ENCODE results near the gene PEAK3. TPM values are rescaled to one million over a fixed set of nuclear protein-coding genes. Genes with fewer than 3 reads are reported as not detected.

Gene PEAK3
- total and polyA plus RNA-seq, 5 donors from 2014 or later: 0.10 to 0.32 (median 0.15) TPM; not detected in 1

DNA sequence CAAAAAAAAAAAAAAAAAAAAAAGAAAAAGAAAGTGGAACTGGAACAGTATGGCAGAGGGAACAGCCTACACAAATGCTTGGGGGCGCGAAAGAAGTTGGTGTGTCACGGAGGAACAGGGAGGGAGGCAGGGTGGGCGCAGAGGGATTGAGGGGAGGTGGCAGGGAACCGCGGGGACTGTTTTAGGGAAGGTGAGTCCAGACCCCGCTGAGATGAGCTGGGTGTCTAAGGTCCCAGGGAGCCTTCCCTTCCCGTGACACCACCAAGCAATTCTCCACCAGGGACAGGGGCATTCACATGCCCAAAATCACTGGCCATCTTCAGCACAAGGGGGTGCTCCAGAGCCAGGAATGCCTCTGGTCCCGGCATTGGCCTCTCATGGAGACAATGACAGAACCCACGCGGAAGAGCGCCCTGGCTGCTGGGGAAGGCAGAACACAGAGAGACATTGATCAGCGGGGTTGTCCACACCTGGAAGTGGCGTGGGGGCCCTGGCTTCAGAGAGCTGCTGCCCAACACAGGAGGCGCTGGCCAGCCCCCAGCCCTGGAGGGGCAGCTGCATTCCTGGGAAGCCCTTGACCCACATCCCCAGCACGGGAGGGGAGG is 6.9 kb downstream of the PEAK3 start:
- Histone ChIP-seq H3K4me3 (ENCODE audit: low read depth, low read length) (no peak overlapping the region), H3K9me3 (ENCODE audit: control insufficient read depth in 2 of 2, low read length in 2 of 2) (no peaks in the 10 kb centered on the region), H3K36me3 (ENCODE audit: control insufficient read depth, insufficient read depth, low read length) (no peaks in the 10 kb centered on the region), H3K27ac (ENCODE audit: insufficient read depth, low read length, poor library complexity, severe bottlenecking) (peak overlapping the region; percentile 23), H3K27me3 (ENCODE audit: control insufficient read depth, insufficient read depth, low read length) (no peaks in the 10 kb centered on the region), H3K4me1 (ENCODE audit: control insufficient read depth, insufficient read depth, low read length, poor library complexity, severe bottlenecking) (peaks cover 37% of the 10 kb centered on the region)
- Mint-ChIP-seq H3K36me3 (peaks cover 20% of the 10 kb centered on the region), H3K27me3 (peaks cover 7% of the 10 kb centered on the region), H3K4me1 (peaks cover 5 to 41% (median 20%) of the 10 kb centered on the region in 4 donors), H3K27ac (peak overlapping the region; percentile 62 to 69 (median 63)), H3K9me3 (peaks cover 0 to 3% (median 0%) of the 10 kb centered on the region in 7 donors), H3K4me3 (peak overlapping the region; percentile 36 to 99 (median 77))
- DNase-seq (peak in 2 of 3 donors; percentile 60 to 66), ATAC-seq (ENCODE audit: low read depth in 2 of 2) (no peak)

DNA sequence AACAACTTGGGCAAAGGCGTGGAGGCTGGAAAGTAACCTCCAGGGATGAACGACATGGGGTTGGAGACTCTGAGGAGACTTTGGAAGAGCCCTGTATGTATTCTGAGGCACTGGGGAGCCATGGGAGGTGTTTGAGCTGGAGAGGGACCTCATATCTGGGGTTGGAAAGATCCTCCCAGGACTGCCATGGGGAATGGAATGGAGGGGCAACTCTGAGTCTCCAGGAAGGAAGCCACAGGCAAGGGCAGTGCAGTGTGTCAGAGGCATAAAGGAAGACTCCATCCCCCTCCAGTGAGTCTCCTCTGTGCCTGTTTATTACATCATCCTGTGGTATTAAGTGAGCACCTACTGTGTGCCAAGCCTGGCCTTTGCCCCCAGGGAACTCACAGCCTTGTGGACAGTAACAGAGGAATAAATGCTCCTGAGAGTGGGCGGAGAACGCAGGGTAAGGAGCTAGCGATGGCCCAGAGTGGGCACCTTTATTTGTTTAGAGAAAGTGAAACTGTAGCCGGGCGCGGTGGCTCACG is 7.7 kb downstream of the PEAK3 start:
- H3K27me3 Mint-ChIP-seq: peaks cover 10% of the 10 kb centered on the region
- Histone ChIP-seq H3K27me3 (ENCODE audit: control insufficient read depth, insufficient read depth, low read length) (no peaks in the 10 kb centered on the region), H3K9me3 (ENCODE audit: control insufficient read depth in 2 of 2, low read length in 2 of 2) (no peaks in the 10 kb centered on the region), H3K4me3 (ENCODE audit: low read depth, low read length) (no peak overlapping the region), H3K36me3 (ENCODE audit: control insufficient read depth, insufficient read depth, low read length) (no peaks in the 10 kb centered on the region), H3K27ac (ENCODE audit: insufficient read depth, low read length, poor library complexity, severe bottlenecking) (peak overlapping the region; percentile 87), H3K4me1 (ENCODE audit: control insufficient read depth, insufficient read depth, low read length, poor library complexity, severe bottlenecking) (peaks cover 37% of the 10 kb centered on the region)
- ATAC-seq (ENCODE audit: low read depth in 2 of 2) (no peak), DNase-seq (no peak)
- peaks cover 0 to 3% (median 0%) of the 10 kb centered on the region in 7 donors for H3K9me3 Mint-ChIP-seq
- H3K4me1 Mint-ChIP-seq: peaks cover 5 to 41% (median 20%) of the 10 kb centered on the region in 4 donors
- H3K36me3 Mint-ChIP-seq: peaks cover 20% of the 10 kb centered on the region
- peak overlapping the region in 2 of 3 donors; percentile 73 to 87 for H3K27ac Mint-ChIP-seq
- H3K4me3 Mint-ChIP-seq: peak overlapping the region; percentile 63 to 99 (median 74)

DNA sequence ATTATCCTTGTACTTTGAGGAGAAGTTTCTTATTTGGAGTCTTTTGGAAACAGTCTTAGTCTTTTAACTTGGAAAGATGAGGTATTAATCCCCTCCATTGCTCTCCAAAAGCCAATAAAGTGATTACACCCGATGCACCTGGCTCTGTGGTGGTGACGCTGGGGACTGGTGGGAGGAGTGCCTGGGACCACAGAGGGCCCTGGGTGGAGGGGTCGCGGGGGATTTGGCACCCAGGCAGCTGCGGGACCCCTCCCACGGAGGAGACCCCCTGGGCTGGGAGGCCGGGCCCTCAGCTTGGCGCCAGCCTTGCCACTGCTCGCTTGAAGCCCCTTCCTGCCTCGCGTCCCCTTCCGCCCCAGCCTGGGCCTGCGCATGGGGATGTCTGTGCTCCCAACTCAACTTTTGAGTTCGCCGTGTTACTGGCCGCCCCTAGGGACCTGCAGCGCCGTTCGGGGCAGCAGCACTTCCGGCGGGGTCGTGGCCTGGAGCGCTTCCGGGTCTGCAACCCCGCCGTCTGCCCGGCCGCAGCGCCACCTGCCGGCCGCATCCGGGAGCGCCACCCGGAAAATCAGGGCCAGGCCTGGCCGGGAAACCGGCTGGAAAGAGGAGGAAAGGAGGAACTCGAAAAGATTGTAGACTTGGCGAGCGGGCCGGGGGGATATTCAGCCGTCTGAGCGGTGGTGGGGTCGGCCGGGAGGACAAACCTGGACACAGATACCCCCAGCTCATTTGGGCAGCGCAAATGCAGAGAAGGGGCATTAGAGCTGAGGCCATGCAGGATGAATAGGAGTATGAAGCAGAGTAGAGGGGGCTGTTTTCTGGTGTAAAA is 8.4 kb downstream of the PEAK3 start:
- Mint-ChIP-seq H3K27me3 (peaks cover 11% of the 10 kb centered on the region), H3K36me3 (peaks cover 20% of the 10 kb centered on the region), H3K27ac (peak overlapping the region in 2 of 3 donors; percentile 73 to 95), H3K4me1 (peaks cover 6 to 46% (median 20%) of the 10 kb centered on the region in 4 donors), H3K4me3 (peak overlapping the region; percentile 63 to 99 (median 76)), H3K9me3 (peaks cover 0 to 3% (median 0%) of the 10 kb centered on the region in 7 donors)
- peak; percentile 75 to 88 (median 77) for DNase-seq
- H3K27me3 ChIP-seq (ENCODE audit: control insufficient read depth, insufficient read depth, low read length): no peaks in the 10 kb centered on the region
- peak overlapping the region; percentile 87 for H3K27ac ChIP-seq (ENCODE audit: insufficient read depth, low read length, poor library complexity, severe bottlenecking)
- H3K36me3 ChIP-seq (ENCODE audit: control insufficient read depth, insufficient read depth, low read length): no peaks in the 10 kb centered on the region
- peak overlapping the region; percentile 32 for H3K4me3 ChIP-seq (ENCODE audit: low read depth, low read length)
- H3K9me3 ChIP-seq (ENCODE audit: control insufficient read depth in 2 of 2, low read length in 2 of 2): no peaks in the 10 kb centered on the region
- peak; percentile 9 to 30 for ATAC-seq (ENCODE audit: low read depth in 2 of 2)
- peaks cover 41% of the 10 kb centered on the region for H3K4me1 ChIP-seq (ENCODE audit: control insufficient read depth, insufficient read depth, low read length, poor library complexity, severe bottlenecking)

DNA sequence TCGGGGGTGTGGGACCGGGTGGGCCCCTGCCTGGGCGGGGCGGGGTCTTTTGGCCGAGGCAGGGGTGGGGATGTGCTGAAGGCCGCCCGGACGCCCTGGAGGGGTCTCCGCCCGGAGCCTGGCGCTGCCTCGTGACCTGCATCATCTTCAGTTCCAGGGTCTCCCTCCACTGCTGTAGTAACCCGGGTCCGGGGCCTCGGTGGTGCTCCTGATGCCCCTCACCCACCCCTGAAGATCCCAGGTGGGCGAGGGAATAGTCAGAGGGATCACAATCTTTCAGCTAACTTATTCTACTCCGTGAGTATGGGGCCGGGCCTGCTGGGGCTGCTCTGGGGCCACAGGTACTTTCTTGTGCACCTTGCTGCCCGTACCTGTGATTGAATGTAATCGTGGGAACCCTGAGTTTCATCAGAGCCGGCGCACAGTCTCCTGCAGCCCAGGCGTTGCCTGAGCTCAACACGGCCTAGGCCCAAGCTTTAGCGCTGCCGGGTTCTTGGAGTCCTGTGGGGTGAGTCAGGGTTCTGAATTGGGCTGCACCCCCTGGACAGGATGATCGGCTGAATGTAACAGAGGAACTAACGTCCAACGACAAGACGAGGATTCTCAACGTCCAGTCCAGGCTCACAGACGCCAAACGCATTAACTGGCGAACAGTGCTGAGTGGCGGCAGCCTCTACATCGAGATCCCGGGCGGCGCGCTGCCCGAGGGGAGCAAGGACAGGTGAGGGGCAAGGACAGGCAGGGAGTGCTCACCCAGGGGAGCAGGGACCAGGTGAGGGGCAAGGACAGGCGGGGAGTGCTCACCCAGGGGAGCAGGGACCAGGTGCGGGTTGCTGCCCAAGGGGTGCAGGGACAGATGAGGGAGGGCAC is 10.5 kb downstream of the PEAK3 start:
- peaks cover 16% of the 10 kb centered on the region for H3K36me3 Mint-ChIP-seq
- DNase-seq (no peak), ATAC-seq (ENCODE audit: low read depth in 2 of 2) (no peak)
- Histone ChIP-seq H3K36me3 (ENCODE audit: control insufficient read depth, insufficient read depth, low read length) (no peaks in the 10 kb centered on the region), H3K27me3 (ENCODE audit: control insufficient read depth, insufficient read depth, low read length) (no peaks in the 10 kb centered on the region), H3K4me3 (ENCODE audit: low read depth, low read length) (peak overlapping the region; percentile 63), H3K4me1 (ENCODE audit: control insufficient read depth, insufficient read depth, low read length, poor library complexity, severe bottlenecking) (peaks cover 41% of the 10 kb centered on the region), H3K27ac (ENCODE audit: insufficient read depth, low read length, poor library complexity, severe bottlenecking) (peak overlapping the region; percentile 87), H3K9me3 (ENCODE audit: control insufficient read depth in 2 of 2, low read length in 2 of 2) (no peaks in the 10 kb centered on the region)
- peak overlapping the region; percentile 90 to 92 (median 91) for H3K27ac Mint-ChIP-seq
- H3K9me3 Mint-ChIP-seq: peaks cover 0 to 3% (median 0%) of the 10 kb centered on the region in 7 donors
- H3K4me1 Mint-ChIP-seq: peaks cover 8 to 48% (median 17%) of the 10 kb centered on the region in 4 donors
- peak overlapping the region; percentile 91 to 99 (median 92) for H3K4me3 Mint-ChIP-seq
- peaks cover 11% of the 10 kb centered on the region for H3K27me3 Mint-ChIP-seq

DNA sequence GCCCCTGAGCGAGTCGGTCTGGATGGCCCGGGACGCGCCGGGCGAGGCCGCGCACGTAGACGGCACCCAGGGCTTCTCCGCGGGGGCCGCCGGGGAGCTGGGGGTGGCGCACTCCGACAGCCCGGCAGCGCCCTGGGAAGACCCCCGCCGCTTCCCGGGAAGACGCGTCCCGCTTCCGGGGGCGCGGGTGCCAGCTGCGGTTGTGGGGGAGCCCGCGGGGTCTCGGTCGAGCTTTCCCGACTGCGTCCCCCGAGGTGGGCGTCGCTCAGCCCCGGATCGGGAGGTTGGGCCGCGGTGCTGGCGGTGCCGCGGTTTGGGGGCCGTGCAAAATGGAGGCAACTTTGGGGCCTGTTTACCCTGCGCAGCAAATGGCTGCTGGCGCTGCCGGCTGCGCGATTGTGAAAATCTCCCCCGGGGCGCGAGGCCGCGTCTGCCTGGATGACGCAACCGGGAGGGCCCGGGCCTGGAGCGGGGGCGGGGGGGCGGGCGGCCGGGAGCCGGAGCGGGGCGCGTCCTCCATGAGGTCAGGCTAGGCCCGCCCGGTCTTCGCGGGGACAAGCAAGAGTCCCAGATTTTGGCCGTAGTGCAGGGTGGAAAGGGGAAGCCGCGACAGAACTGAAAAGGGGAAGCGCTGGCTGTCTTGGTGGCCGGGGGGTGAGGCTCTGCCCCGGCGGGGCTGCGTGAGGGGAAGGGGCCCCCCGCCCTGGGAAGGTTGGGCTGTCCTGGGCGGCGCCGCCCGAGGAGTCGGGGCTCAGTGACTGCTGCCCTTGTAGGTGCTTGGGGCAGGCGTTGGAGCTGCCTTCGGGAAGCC is 11.3 kb downstream of the PEAK3 start:
- peaks cover 11% of the 10 kb centered on the region for H3K27me3 Mint-ChIP-seq
- DNase-seq (peak; percentile 61 to 73 (median 68)), ATAC-seq (ENCODE audit: low read depth in 2 of 2) (peak; percentile 3 to 4)
- peaks cover 8 to 50% (median 17%) of the 10 kb centered on the region in 4 donors for H3K4me1 Mint-ChIP-seq
- Histone ChIP-seq H3K36me3 (ENCODE audit: control insufficient read depth, insufficient read depth, low read length) (no peaks in the 10 kb centered on the region), H3K4me3 (ENCODE audit: low read depth, low read length) (no peak overlapping the region), H3K27me3 (ENCODE audit: control insufficient read depth, insufficient read depth, low read length) (no peaks in the 10 kb centered on the region), H3K27ac (ENCODE audit: insufficient read depth, low read length, poor library complexity, severe bottlenecking) (peak overlapping the region; percentile 87), H3K9me3 (ENCODE audit: control insufficient read depth in 2 of 2, low read length in 2 of 2) (no peaks in the 10 kb centered on the region), H3K4me1 (ENCODE audit: control insufficient read depth, insufficient read depth, low read length, poor library complexity, severe bottlenecking) (peaks cover 41% of the 10 kb centered on the region)
- peaks cover 16% of the 10 kb centered on the region for H3K36me3 Mint-ChIP-seq
- peaks cover 0 to 3% (median 0%) of the 10 kb centered on the region in 7 donors for H3K9me3 Mint-ChIP-seq
- H3K27ac Mint-ChIP-seq: peak overlapping the region; percentile 63 to 87 (median 69)
- H3K4me3 Mint-ChIP-seq: peak overlapping the region; percentile 91 to 99 (median 96)

DNA sequence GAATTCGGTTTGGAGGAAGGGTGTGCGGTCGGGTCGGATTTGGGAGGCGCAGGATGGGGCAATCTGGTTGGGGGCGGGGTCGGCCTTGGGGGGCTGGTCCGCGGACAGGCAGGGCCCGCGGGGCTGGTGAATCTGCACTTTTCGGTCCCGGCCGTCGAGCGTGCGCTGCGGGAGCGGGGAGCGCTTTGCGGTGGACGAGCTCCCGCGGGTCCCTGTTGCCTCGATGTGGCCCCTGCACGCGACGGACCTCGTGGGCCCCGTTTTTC is 11.9 kb downstream of the PEAK3 start:
- Mint-ChIP-seq H3K4me1 (peaks cover 8 to 48% (median 17%) of the 10 kb centered on the region in 4 donors), H3K36me3 (peaks cover 16% of the 10 kb centered on the region), H3K4me3 (peak overlapping the region; percentile 91 to 99 (median 96)), H3K9me3 (peaks cover 0 to 3% (median 0%) of the 10 kb centered on the region in 7 donors), H3K27ac (peak overlapping the region; percentile 87 to 94 (median 93)), H3K27me3 (peaks cover 11% of the 10 kb centered on the region)
- Histone ChIP-seq H3K9me3 (ENCODE audit: control insufficient read depth in 2 of 2, low read length in 2 of 2) (no peaks in the 10 kb centered on the region), H3K27ac (ENCODE audit: insufficient read depth, low read length, poor library complexity, severe bottlenecking) (peak overlapping the region; percentile 87), H3K4me1 (ENCODE audit: control insufficient read depth, insufficient read depth, low read length, poor library complexity, severe bottlenecking) (peaks cover 41% of the 10 kb centered on the region), H3K36me3 (ENCODE audit: control insufficient read depth, insufficient read depth, low read length) (no peaks in the 10 kb centered on the region), H3K27me3 (ENCODE audit: control insufficient read depth, insufficient read depth, low read length) (no peaks in the 10 kb centered on the region), H3K4me3 (ENCODE audit: low read depth, low read length) (peak overlapping the region; percentile 26)
- no peak for ATAC-seq (ENCODE audit: low read depth in 2 of 2)
- peak in 1 of 3 donors; percentile 39 for DNase-seq

Measured in CD4-positive, CD25-positive, alpha-beta regulatory T cell (primary cell).